ENCODE data around the gene COL5A3.
"Not testable (repeated sequence)": the region's sequence is repeated elsewhere in the genome, so short reads cannot be mapped to it uniquely, and the experiment has no call there.

Gene COL5A3

GRCh38 chr19:9952276-9952675 lies 58.0 kb downstream of the COL5A3 start:
- no peak for TF ChIP-seq CTCF (conservative IDR thresholded peaks at IDR 0.05; ENCODE audit: low read depth, low read length)

GRCh38 chr19:9947441-9947840 lies 62.9 kb downstream of the COL5A3 start:
- H3K4me3 ChIP-seq (ENCODE audit: low read length) = no peak overlapping the region
- TF ChIP-seq CTCF (conservative IDR thresholded peaks at IDR 0.05; ENCODE audit: low read depth, low read length) = no peak

More at GRCh38 chr19:9952276-9952675, 58.0 kb downstream of the COL5A3 start:
- no peak overlapping the region for H3K4me3 ChIP-seq (ENCODE audit: low read length)
- no peak for DNase-seq (ENCODE audit: low read depth)

GRCh38 chr19:9946528-9947125 lies 63.7 kb downstream of the COL5A3 start:
- not testable (repeated sequence) for H3K4me3 ChIP-seq (ENCODE audit: low read length); DNase-seq (ENCODE audit: low read depth)

More at GRCh38 chr19:9947441-9947840, 62.9 kb downstream of the COL5A3 start:
- DNase-seq (ENCODE audit: low read depth) = no peak

- DNase-seq (ENCODE audit: low read depth) = peak; percentile 62
- no peak overlapping the region for H3K4me3 ChIP-seq (ENCODE audit: low read length)
- TF ChIP-seq CTCF (conservative IDR thresholded peaks at IDR 0.05; ENCODE audit: low read depth, low read length) = peak; percentile 13
Measured at GRCh38 chr19:9945319-9945966, 64.9 kb downstream of the COL5A3 start.

- DNase-seq (ENCODE audit: low read depth) = no peak
- H3K4me3 ChIP-seq (ENCODE audit: low read length) = no peak overlapping the region
- TF ChIP-seq CTCF (conservative IDR thresholded peaks at IDR 0.05; ENCODE audit: low read depth, low read length) = no peak
Measured at GRCh38 chr19:9943744-9944143, 66.6 kb downstream of the COL5A3 start.

GRCh38 chr19:9941671-9942070 lies 68.6 kb downstream of the COL5A3 start:
- TF ChIP-seq CTCF (conservative IDR thresholded peaks at IDR 0.05; ENCODE audit: low read depth, low read length) = no peak
- no peak for DNase-seq (ENCODE audit: low read depth)
- no peak overlapping the region for H3K4me3 ChIP-seq (ENCODE audit: low read length)

GRCh38 chr19:9941231-9941630 lies 69.1 kb downstream of the COL5A3 start:
- no peak for TF ChIP-seq CTCF (conservative IDR thresholded peaks at IDR 0.05; ENCODE audit: low read depth, low read length)
- no peak overlapping the region for H3K4me3 ChIP-seq (ENCODE audit: low read length)
- DNase-seq (ENCODE audit: low read depth) = no peak

Measured in retinal pigment epithelial cell (primary cell).